A673 (cell line): ENCODE data around the gene MS4A8. TPM values are rescaled to one million over a fixed set of nuclear protein-coding genes. Genes with fewer than 3 reads are reported as not detected.
"Not testable (repeated sequence)": the region's sequence is repeated elsewhere in the genome, so short reads cannot be mapped to it uniquely, and the experiment has no call there.

Experiments
- BruUV-seq: library from RNA; stranded (reverse); fragments of 400-500 nt; replicated peaks from 2 replicates; lab custom pipeline; 2021; lab: Mats Ljungman, UMichigan
- CTCF ChIA-PET: fragments of 300-600 bp; sonication (Branson Sonifier 250); formaldehyde crosslinking; loops from one replicate; lab custom pipeline; 2022; ENCODE audit warnings: antibody characterized with exemption; lab: Charles Lee
- POLR2A ChIA-PET: fragments of 300-600 bp; sonication (Branson Sonifier 250); formaldehyde crosslinking; loops from one replicate; lab custom pipeline; 2022; ENCODE audit warnings: antibody characterized with exemption; ENCODE audit not compliant: low non-redundant PET; lab: Charles Lee
- DNase-seq: peaks from one replicate; pipeline ENCODE4 v3.0.0-alpha.2; 2015; ENCODE audit warnings: low spot score
- H3K27ac ChIP-seq: fragments of 200-600 bp; sonication (generic); 2 replicates; pipeline ENCODE4 v1.5.1; 2016; ENCODE audit warnings: mixed run types, low read depth, mild to moderate bottlenecking, mixed read lengths, antibody characterized with exemption, low read length; ENCODE audit not compliant: poor library complexity, severe bottlenecking
- H3K27me3 ChIP-seq: fragments of 200-600 bp; sonication (generic); replicated peaks from 2 replicates; pipeline ENCODE4 v1.6.1; 2017; ENCODE audit warnings: mixed run types, low read depth, mild to moderate bottlenecking, mixed read lengths, antibody characterized with exemption, low read length; ENCODE audit not compliant: insufficient read depth, poor library complexity
- H3K36me3 ChIP-seq: fragments of 200-600 bp; sonication (generic); 2 replicates; pipeline ENCODE4 v1.6.1; 2016; ENCODE audit warnings: mixed run types, mild to moderate bottlenecking, mixed read lengths, antibody characterized with exemption, low read length; ENCODE audit not compliant: insufficient read depth, poor library complexity, severe bottlenecking
- H3K4me1 ChIP-seq: fragments of 200-600 bp; sonication (generic); 2 replicates; pipeline ENCODE4 v1.6.1; 2017; ENCODE audit warnings: mixed run types, mild to moderate bottlenecking, mixed read lengths, antibody characterized with exemption, low read length; ENCODE audit not compliant: insufficient read depth, poor library complexity, severe bottlenecking
- H3K4me3 ChIP-seq: fragments of 200-600 bp; sonication (generic); 2 replicates; pipeline ENCODE4 v1.5.1; 2016; ENCODE audit warnings: low read depth, mixed run types, mild to moderate bottlenecking, mixed read lengths, low read length; ENCODE audit not compliant: poor library complexity, severe bottlenecking
- H3K9me3 ChIP-seq: fragments of 200-600 bp; sonication (generic); 2 replicates; pipeline ENCODE4 v1.6.1; 2016; ENCODE audit warnings: mixed run types, low read depth, mild to moderate bottlenecking, mixed read lengths, antibody characterized with exemption, low read length; ENCODE audit not compliant: poor library complexity, severe bottlenecking
- EZH2 ChIP-seq: fragments of 200-600 bp; sonication (generic); IDR thresholded peaks from 2 replicates; pipeline ENCODE4 v1.6.1; 2017; ENCODE audit warnings: borderline replicate concordance, low read depth, mild to moderate bottlenecking, mixed read lengths, antibody characterized with exemption, low read length; ENCODE audit not compliant: poor library complexity, severe bottlenecking
- intact Hi-C: fragments of 100-400 bp; cut with micrococcal nuclease; formaldehyde crosslinking; loops from one replicate; pipeline ENCODE4 v1.10.0; 2022; ENCODE audit not compliant: unreplicated experiment
- total RNA-seq: library from RNA; stranded (reverse); gene quantifications from 2 replicates; pipeline ENCODE4 v1.2.3, GENCODE V29; 2021
- TF ChIP-seq, protein P1 (sequence below): fragments of 300-800, 200-600 bp; sonication (generic); conservative IDR thresholded peaks from 2 replicates; pipeline ENCODE4 v1.5.1; 2017; ENCODE audit warnings: low read depth, mild to moderate bottlenecking, antibody characterized with exemption, low read length, moderate library complexity, mixed read lengths

The MS4A8 gene
- total RNA-seq, 1 experiment from 2014 or later, result 1.5 TPM

DNA sequence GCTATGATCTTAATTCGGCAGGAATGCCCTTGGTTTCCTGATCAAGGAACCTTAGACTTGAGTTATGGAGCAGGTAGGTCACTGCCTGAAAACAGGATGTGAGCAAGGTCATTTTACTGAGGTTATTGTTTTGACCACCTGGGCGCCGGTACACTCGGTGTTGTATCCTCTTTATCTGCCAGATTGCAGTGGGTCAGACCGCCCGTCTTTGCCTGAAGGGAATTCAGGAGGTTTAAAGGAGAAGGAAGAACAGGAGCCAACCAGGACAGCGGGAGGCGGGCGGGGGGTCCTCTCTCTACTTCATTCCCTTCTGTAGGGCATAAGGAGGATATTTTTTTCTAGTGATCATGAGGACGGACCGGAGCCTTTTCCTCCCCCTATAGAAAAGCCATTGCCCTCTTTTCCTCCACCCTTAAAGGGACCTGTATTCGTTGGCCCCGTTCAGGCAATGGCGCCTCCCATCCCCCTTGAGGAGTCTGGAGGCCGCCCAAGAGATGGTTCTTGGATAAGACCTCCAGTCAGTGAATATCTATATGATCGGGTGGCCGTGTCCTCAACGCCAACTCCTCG, 57.9 kb downstream of the MS4A8 start:
- no peaks in the 10 kb centered on the region for H3K36me3 ChIP-seq
- no peak overlapping the region for H3K27ac ChIP-seq
- peaks cover 14% of the 10 kb centered on the region for H3K27me3 ChIP-seq
- intact Hi-C loops, result loop anchor here (5.0 kb wide), 1 partner anchor 55 kb away; no protein-coding TSS in a partner anchor
- no TSS peak for BruUV-seq
- ChIA-PET CTCF (interaction anchor here (0.9 kb wide), 1 partner anchor 100 kb away, joined by 7 read pairs; no protein-coding TSS in a partner anchor), POLR2A (no interaction called here)
- no peak for DNase-seq
- no peak overlapping the region for H3K4me3 ChIP-seq
- no peak for TF ChIP-seq EZH2
- TF ChIP-seq, protein P1, sequence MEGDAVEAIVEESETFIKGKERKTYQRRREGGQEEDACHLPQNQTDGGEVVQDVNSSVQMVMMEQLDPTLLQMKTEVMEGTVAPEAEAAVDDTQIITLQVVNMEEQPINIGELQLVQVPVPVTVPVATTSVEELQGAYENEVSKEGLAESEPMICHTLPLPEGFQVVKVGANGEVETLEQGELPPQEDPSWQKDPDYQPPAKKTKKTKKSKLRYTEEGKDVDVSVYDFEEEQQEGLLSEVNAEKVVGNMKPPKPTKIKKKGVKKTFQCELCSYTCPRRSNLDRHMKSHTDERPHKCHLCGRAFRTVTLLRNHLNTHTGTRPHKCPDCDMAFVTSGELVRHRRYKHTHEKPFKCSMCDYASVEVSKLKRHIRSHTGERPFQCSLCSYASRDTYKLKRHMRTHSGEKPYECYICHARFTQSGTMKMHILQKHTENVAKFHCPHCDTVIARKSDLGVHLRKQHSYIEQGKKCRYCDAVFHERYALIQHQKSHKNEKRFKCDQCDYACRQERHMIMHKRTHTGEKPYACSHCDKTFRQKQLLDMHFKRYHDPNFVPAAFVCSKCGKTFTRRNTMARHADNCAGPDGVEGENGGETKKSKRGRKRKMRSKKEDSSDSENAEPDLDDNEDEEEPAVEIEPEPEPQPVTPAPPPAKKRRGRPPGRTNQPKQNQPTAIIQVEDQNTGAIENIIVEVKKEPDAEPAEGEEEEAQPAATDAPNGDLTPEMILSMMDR, result no peak
- no peaks in the 10 kb centered on the region for H3K4me1 ChIP-seq
- no peaks in the 10 kb centered on the region for H3K9me3 ChIP-seq

DNA sequence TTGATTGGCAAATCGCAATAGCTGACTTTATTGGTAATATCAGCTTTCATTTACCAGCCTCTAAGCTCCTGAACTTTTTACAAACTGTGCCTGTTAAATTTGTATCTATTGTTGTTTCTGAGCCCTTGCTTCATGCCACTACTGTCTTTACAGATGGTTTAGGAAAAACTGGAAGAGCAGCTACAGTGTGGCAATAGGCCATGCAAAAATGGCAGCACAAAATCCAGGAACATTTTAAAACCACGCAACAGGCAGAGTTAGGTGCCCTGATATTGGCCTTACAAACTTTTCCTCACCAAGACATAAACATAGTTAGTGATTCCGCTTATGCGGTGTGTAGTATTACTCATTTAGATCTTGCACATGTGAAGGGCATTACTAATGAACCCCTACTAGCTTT, 59.3 kb downstream of the MS4A8 start:
- H3K27ac ChIP-seq, H3K4me3 ChIP-seq, POLR2A ChIA-PET, H3K36me3 ChIP-seq, H3K9me3 ChIP-seq, DNase-seq, H3K4me1 ChIP-seq, BruUV-seq: not testable (repeated sequence)
- intact Hi-C loops, result loop anchor here (5.0 kb wide), 1 partner anchor 56 kb away; no protein-coding TSS in a partner anchor
- CTCF ChIA-PET, result interaction anchor here (0.6 to 0.7 kb wide), 2 partner anchors 162 to 163 kb away, joined by 3 read pairs; no protein-coding TSS in a partner anchor
- H3K27me3 ChIP-seq, result peaks cover 10% of the 10 kb centered on the region

DNA sequence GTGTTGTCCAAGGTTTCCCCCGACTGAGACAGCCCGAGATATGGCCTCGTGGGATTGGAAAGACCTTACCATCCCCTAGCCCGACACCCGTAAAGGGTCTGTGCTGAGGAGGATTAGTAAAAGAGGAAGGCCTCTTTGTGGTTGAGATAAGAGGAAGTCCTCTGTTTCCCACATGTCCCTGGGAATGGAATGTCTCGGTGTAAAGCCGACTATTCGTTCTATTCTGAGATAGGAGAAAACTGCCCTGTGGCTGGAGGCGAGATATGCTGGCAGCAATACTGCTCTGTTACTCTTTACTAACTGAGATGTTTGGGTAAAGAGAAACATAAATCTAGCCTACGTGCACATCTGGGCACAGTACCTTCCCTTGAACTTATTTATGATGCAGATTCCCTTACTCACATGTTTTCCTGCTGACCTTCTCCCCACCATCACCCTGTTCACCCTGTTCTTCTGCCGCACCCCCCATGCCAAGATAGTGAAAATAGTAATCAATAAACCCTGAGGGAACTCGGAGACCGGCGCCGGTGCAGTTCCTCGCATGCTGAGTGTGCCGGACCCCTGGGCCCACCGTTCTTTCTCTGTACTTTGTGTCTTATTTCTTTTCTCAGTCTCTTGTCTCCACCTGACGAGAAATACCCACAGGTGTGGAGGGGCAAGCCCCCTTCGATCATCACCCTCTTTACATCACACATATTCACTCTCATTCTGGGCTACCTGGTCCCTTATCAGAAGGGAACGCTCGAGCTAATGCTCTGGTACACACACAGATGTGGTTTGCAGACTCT, 60.2 kb downstream of the MS4A8 start:
- H3K27ac ChIP-seq, DNase-seq, BruUV-seq, CTCF ChIA-PET, H3K9me3 ChIP-seq, POLR2A ChIA-PET, H3K4me3 ChIP-seq, H3K4me1 ChIP-seq, H3K36me3 ChIP-seq: not testable (repeated sequence)
- peaks cover 10% of the 10 kb centered on the region for H3K27me3 ChIP-seq
- intact Hi-C loops, result loop anchor here (5.0 kb wide), 1 partner anchor 57 kb away; no protein-coding TSS in a partner anchor

DNA sequence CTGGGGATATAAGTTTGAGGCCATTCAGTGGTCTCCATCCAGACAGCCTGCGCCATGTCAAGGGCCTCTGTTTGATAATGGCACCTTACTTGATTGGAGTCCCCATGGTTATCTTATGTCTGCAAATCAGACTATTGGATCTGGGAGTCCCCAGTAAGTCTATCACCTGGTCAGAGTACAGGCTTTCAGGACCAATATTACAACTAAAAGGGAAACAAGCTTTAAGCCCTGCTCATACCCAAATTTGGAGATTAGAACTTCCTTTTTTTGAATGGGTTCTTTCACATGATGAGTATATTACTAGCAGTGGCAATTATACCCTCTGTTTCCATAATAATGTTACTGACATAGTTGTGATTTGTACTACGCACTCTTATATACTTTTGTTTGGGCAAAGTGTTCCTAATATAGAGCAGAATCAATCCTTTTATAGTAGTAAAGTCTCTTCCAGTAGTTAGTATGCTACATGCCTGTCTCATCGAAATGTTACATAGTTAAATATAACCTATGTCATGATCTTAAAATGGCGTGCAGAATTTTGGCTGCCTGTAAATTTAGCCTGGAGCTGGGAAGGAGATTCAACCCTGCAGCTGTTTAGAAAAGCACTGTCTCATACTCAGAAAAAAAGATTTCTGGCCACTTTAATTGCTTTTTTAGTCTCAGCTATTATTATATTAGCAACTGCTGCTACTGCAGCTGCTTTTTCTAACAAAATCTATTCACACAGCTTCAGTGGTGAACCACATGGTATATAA, 62.2 kb downstream of the MS4A8 start:
- TF ChIP-seq EZH2, result no peak
- TF ChIP-seq, protein P1, result no peak
- H3K27ac ChIP-seq, result no peak overlapping the region
- H3K4me3 ChIP-seq, result no peak overlapping the region
- CTCF ChIA-PET, result no interaction called here
- no peaks in the 10 kb centered on the region for H3K36me3 ChIP-seq
- POLR2A ChIA-PET, result no interaction called here
- no peak for DNase-seq
- peaks cover 10% of the 10 kb centered on the region for H3K27me3 ChIP-seq
- no peaks in the 10 kb centered on the region for H3K9me3 ChIP-seq
- BruUV-seq, result no TSS peak
- intact Hi-C loops, result no loop called here
- H3K4me1 ChIP-seq, result no peaks in the 10 kb centered on the region
